Adrenal gland (tissue), 12 donors: Measurements from ENCODE around the gene PIK3R1. TPM values are rescaled to one million over a fixed set of nuclear protein-coding genes. Genes with fewer than 3 reads are reported as not detected.

ENCODE experiments used
- DNase-seq, 7 donors: peaks; one replicate each; pipeline ENCODE4 v3.0.0-alpha.2; 2019 to 2020
- H3K27ac ChIP-seq, 5 donors: fragments of 200-600 bp; sonication (generic) in 4 of 5; 1 replicate in 3 of 5; 2 replicates in 2 of 5; pipeline versions ENCODE4 v1.5.1 to v1.8.0; 2016 to 2020; ENCODE audit warnings: mild to moderate bottlenecking in 1 of 5
- H3K27me3 ChIP-seq: fragments of 200-600 bp; 2 replicates; pipeline ENCODE4 v1.8.0; 2021
- H3K36me3 ChIP-seq, 2 donors: fragments of 200-600 bp; replicated peaks in 1 of 2; 1 replicate in 1 of 2; 2 replicates in 1 of 2; pipeline versions ENCODE4 v1.5.1 to v1.8.0; 2018 to 2022
- H3K4me1 ChIP-seq, 2 donors: fragments of 200-600 bp; replicated peaks in 1 of 2; 1 replicate in 1 of 2; 2 replicates in 1 of 2; pipeline versions ENCODE4 v1.5.1 to v1.8.0; 2018 to 2021
- H3K4me3 ChIP-seq, 4 donors: fragments of 200-600 bp; sonication (generic) in 3 of 4; one replicate each; pipeline ENCODE4 v1.5.1; 2016 to 2018
- H3K9me3 ChIP-seq, 3 donors: fragments of 200-600 bp; sonication (generic) in 1 of 3; replicated peaks in 1 of 3; 1 replicate in 2 of 3; 2 replicates in 1 of 3; pipeline versions ENCODE4 v1.5.1 to v1.8.0; 2016 to 2021
- CTCF ChIP-seq, 6 experiments: fragments of 450-650 bp in 4 of 6; fragments of 200-600 bp in 2 of 6; sonication (generic) in 1 of 6; IDR thresholded peaks; 1 replicate in 5 of 6; 2 replicates in 1 of 6; pipeline versions ENCODE4 v1.5.1 to v1.8.0; 2016 to 2021; ENCODE audit warnings: antibody characterized with exemption in 6 of 6, mild to moderate bottlenecking in 2 of 6, moderate library complexity in 1 of 6
- POLR2A ChIP-seq, 2 donors: fragments of 450-650 bp; IDR thresholded peaks; one replicate each; pipeline ENCODE4 v1.6.1; 2017; ENCODE audit warnings: antibody characterized with exemption in 2 of 2, mild to moderate bottlenecking in 2 of 2, moderate library complexity in 1 of 2
- WGBS, 4 donors: extraction: QIAGEN DNeasy Blood & Tissue Kit in 2 of 4; methylation state at CpG; one replicate each; pipeline versions ENCODE4 v1.1.5 to v1.1.7; 2013 to 2017; 5-methylcytosine and 5-hydroxymethylcytosine counted together
- intact Hi-C, 2 donors: fragments of 100-400 bp; cut with DNase I; formaldehyde crosslinking; loops; one replicate each; pipeline versions ENCODE4 v1.14.1 to v1.15.0; 2022 to 2023
- polyA plus RNA-seq, 3 donors: library from polyadenylated mRNA; stranded (reverse); fragments of 200-250 nt in 2 of 3; fragments of 350-450 nt in 1 of 3; fragmentation: Illumina TruSeq in 1 of 3; extraction: RNeasy Lipid Tissue Mini Kit (QIAGEN cat#74804) in 1 of 3; gene quantifications; one replicate each; pipeline ENCODE4 v1.2.3, GENCODE V29; 2013 to 2014
- total RNA-seq, 9 donors: library from RNA; depleted of rRNA in 4 of 9; stranded (reverse); fragments of >200 nt in 4 of 9; fragments of 120-200 nt in 1 of 9; fragmentation: NEBNext Ultra II Directional in 1 of 9; extraction: Animal tissue kit (Norgen Biotek cat#: 25700) in 1 of 9; gene quantifications; one replicate each; pipeline versions ENCODE4 v1.1.0 to v1.2.4, GENCODE V29; 2013 to 2023
- donor health status: healthy with polysubstance abuse.
- donor health status: Bipolar disorder and iron deficiency.
- donor health status: DM: yes; HTN: yes; CAD: no.
- donor health status: DM: no; HTN: no; CAD: no.
- donor health status: DM: no; HTN: no; CAD: no.
- donor health status: DM: yes; HTN: yes; CAD: no.

PIK3R1 gene
- total and polyA plus RNA-seq, 12 donors: 4.9 to 110 (median 48.2) TPM

- 48 to 62% (median 54%) methylated on average over 4 of the region's 4 CpGs for WGBS, 4 donors
- Histone ChIP-seq H3K27me3 (no peaks in the 10 kb centered on the region), H3K36me3 (no peaks in the 10 kb centered on the region), H3K9me3 (no peaks in the 10 kb centered on the region), H3K4me3 (no peak overlapping the region), H3K27ac (peak overlapping the region in 2 of 5 donors; percentile 26 to 49), H3K4me1 (peaks cover 23 to 69% of the 10 kb centered on the region in 2 donors)
- TF ChIP-seq POLR2A (IDR thresholded peaks at IDR 0.05) (no peak), CTCF (IDR thresholded peaks at IDR 0.05) (peak in 2 of 6 experiments; percentile 18 to 34)
- intact Hi-C loops: no loop called here
- DNase-seq: no peak
Observed at GRCh38 chr5:68261569-68262065, 46.1 kb downstream of the PIK3R1 start.

GRCh38 chr5:68264024-68264956 is 48.7 kb downstream of the PIK3R1 start:
- Histone ChIP-seq H3K36me3 (no peaks in the 10 kb centered on the region), H3K27me3 (no peaks in the 10 kb centered on the region), H3K4me1 (peaks cover 25 to 79% of the 10 kb centered on the region in 2 donors), H3K27ac (peak overlapping the region in 2 of 5 donors; percentile 40 to 64), H3K4me3 (no peak overlapping the region), H3K9me3 (no peaks in the 10 kb centered on the region)
- intact Hi-C loops: no loop called here
- 70 to 79% (median 73%) methylated on average over 9 to 10 of the region's 10 CpGs for WGBS, 4 donors
- peak in 5 of 7 donors; percentile 41 to 71 (median 44) for DNase-seq
- TF ChIP-seq CTCF (IDR thresholded peaks at IDR 0.05): no peak
- TF ChIP-seq POLR2A (IDR thresholded peaks at IDR 0.05): no peak

GRCh38 chr5:68265347-68265746 is 49.8 kb downstream of the PIK3R1 start:
- Histone ChIP-seq H3K27me3 (no peaks in the 10 kb centered on the region), H3K27ac (peak overlapping the region in 2 of 5 donors; percentile 40 to 64), H3K9me3 (no peaks in the 10 kb centered on the region), H3K4me1 (peaks cover 27 to 83% of the 10 kb centered on the region in 2 donors), H3K36me3 (no peaks in the 10 kb centered on the region), H3K4me3 (no peak overlapping the region)
- TF ChIP-seq CTCF (IDR thresholded peaks at IDR 0.05): no peak
- TF ChIP-seq POLR2A (IDR thresholded peaks at IDR 0.05): no peak
- peak in 1 of 7 donors; percentile 17 for DNase-seq
- intact Hi-C loops: no loop called here
- WGBS, 4 donors: 56 to 62% (median 60%) methylated on average over 2 of the region's 2 CpGs

- DNase-seq: peak in 1 of 7 donors; percentile 20
- no peaks in the 10 kb centered on the region for H3K27me3 ChIP-seq
- H3K36me3 ChIP-seq: no peaks in the 10 kb centered on the region
- H3K9me3 ChIP-seq: no peaks in the 10 kb centered on the region
- intact Hi-C loops: no loop called here
- peaks cover 27 to 88% of the 10 kb centered on the region in 2 donors for H3K4me1 ChIP-seq
- H3K27ac ChIP-seq: peak overlapping the region in 2 of 5 donors; percentile 40 to 64
- no peak for TF ChIP-seq CTCF (IDR thresholded peaks at IDR 0.05)
- 74 to 76% (median 75%) methylated on average over 3 of the region's 3 CpGs for whole genome bisulfite sequencing, 4 donors
- H3K4me3 ChIP-seq: no peak overlapping the region
Observed at GRCh38 chr5:68265822-68266395, 50.4 kb downstream of the PIK3R1 start.
